GM12872 (cell line): Measurements from ENCODE around the gene WASF2.

ENCODE experiments used
- CTCF ChIP-seq: IDR thresholded peaks from 3 replicates; pipeline ENCODE4 v1.5.1; 2011; ENCODE audit warnings: low read depth, mild to moderate bottlenecking, low read length, moderate library complexity; ENCODE audit not compliant: insufficient read depth

WASF2 gene

GRCh38 chr1:27473755-27474154 lies 16.2 kb downstream of the WASF2 start:
- TF ChIP-seq CTCF = no peak

- no peak for TF ChIP-seq CTCF
Observed at GRCh38 chr1:27471477-27471876, 18.5 kb downstream of the WASF2 start.

- no peak for TF ChIP-seq CTCF
Observed at GRCh38 chr1:27469334-27469733, 20.6 kb downstream of the WASF2 start.

GRCh38 chr1:27464926-27465647 lies 24.9 kb downstream of the WASF2 start:
- TF ChIP-seq CTCF = no peak

- no peak for TF ChIP-seq CTCF
Observed at GRCh38 chr1:27455139-27455811, 34.7 kb downstream of the WASF2 start.

- no peak for TF ChIP-seq CTCF
Observed at GRCh38 chr1:27454610-27455009, 35.4 kb downstream of the WASF2 start.

- TF ChIP-seq CTCF = no peak
Observed at GRCh38 chr1:27451343-27451742, 38.6 kb downstream of the WASF2 start.
